PC-3 (cell line): Measurements from ENCODE around the gene HABP4.
A peak's percentile ranks its signal among the peaks of the same experiment; 100 is the strongest.

ENCODE experiments used
- EZH2 ChIP-seq: fragments of 300-600 bp; sonication (generic); IDR thresholded peaks from one replicate; pipeline ENCODE4 v1.6.1; 2017; ENCODE audit warnings: antibody characterized with exemption, mild to moderate bottlenecking, low read length; ENCODE audit not compliant: unreplicated experiment
- TF ChIP-seq, protein P1 (sequence below): fragments of 300-600 bp; sonication (generic); conservative IDR thresholded peaks from 2 replicates; pipeline ENCODE4 v1.5.1; 2017; ENCODE audit warnings: antibody characterized with exemption, low read depth, mild to moderate bottlenecking, low read length

DNA sequence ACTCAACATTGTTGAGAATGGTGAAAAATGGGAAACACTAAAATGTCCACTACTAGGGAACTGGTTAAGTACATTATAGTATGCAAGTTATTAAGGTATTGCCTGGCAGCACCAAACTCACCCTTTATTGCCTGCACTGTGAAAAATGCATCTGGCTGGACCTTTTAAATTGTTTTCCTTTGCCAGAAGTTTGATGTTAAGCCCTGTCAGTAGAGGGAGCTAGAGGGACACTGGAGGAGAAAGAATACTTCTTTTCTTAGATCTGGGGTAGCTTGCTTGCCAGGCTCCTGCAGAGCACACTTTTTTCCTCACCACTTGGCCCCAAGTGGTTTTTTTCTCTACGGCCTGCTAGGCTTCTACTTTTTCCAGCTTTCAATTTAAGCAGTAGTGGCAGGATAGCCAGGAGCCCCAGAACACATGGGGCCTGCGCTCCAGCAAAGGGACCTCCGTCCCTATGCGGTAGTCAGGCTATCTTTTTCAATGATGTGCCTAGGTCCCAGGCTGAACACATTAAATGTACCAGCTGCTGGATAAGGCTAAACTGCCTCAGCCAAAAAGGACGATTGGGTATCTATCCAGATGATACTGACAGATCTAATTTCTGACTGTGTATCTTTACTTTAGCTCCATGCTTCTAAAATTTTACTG is 8.0 kb upstream of the HABP4 start:
- TF ChIP-seq, protein P1, sequence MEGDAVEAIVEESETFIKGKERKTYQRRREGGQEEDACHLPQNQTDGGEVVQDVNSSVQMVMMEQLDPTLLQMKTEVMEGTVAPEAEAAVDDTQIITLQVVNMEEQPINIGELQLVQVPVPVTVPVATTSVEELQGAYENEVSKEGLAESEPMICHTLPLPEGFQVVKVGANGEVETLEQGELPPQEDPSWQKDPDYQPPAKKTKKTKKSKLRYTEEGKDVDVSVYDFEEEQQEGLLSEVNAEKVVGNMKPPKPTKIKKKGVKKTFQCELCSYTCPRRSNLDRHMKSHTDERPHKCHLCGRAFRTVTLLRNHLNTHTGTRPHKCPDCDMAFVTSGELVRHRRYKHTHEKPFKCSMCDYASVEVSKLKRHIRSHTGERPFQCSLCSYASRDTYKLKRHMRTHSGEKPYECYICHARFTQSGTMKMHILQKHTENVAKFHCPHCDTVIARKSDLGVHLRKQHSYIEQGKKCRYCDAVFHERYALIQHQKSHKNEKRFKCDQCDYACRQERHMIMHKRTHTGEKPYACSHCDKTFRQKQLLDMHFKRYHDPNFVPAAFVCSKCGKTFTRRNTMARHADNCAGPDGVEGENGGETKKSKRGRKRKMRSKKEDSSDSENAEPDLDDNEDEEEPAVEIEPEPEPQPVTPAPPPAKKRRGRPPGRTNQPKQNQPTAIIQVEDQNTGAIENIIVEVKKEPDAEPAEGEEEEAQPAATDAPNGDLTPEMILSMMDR, result peak; percentile 59
- TF ChIP-seq EZH2, result no peak
